NCI-H187 (cell line): ENCODE data around the gene VARS1.
"Not testable (repeated sequence)": the region's sequence is repeated elsewhere in the genome, so short reads cannot be mapped to it uniquely, and the experiment has no call there.

ENCODE experiments used
- DNase-seq, 2 experiments: peaks; one replicate each; lab custom pipeline; 2025; lab: John Stamatoyannopoulos, UW

The VARS1 gene

GRCh38 chr6:31794294-31794865 is 1.2 kb downstream of the VARS1 start:
- DNase-seq, result no peak

- not testable (repeated sequence) for DNase-seq
Measured at GRCh38 chr6:31793927-31794245, 1.7 kb downstream of the VARS1 start.

GRCh38 chr6:31792761-31793171 is 2.8 kb downstream of the VARS1 start:
- no peak for DNase-seq

GRCh38 chr6:31792090-31792374 is 3.5 kb downstream of the VARS1 start:
- no peak for DNase-seq

- DNase-seq, result no peak
Measured at GRCh38 chr6:31791324-31792089, 4.0 kb downstream of the VARS1 start.

- no peak for DNase-seq
Measured at GRCh38 chr6:31785475-31785874, 10.1 kb downstream of the VARS1 start.

- no peak for DNase-seq
Measured at GRCh38 chr6:31784098-31784925, 11.2 kb downstream of the VARS1 start.

GRCh38 chr6:31782126-31782855 is 13.3 kb downstream of the VARS1 start:
- DNase-seq, result no peak

- DNase-seq, result no peak
Measured at GRCh38 chr6:31781244-31782125, 14.1 kb downstream of the VARS1 start.

- no peak for DNase-seq
Measured at GRCh38 chr6:31780507-31781243, 14.9 kb downstream of the VARS1 start.

GRCh38 chr6:31779908-31780307 is 15.6 kb downstream of the VARS1 start:
- DNase-seq, result no peak

GRCh38 chr6:31778999-31779885 is 16.3 kb downstream of the VARS1 start:
- DNase-seq, result no peak

- DNase-seq, result no peak
Measured at GRCh38 chr6:31778193-31778592, 17.4 kb downstream of the VARS1 start.

GRCh38 chr6:31777667-31778050 is 17.9 kb downstream of the VARS1 start:
- DNase-seq, result no peak

- DNase-seq, result no peak
Measured at GRCh38 chr6:31776989-31777666, 18.4 kb downstream of the VARS1 start, which contains the start of gene VWA7. Gene VWA7 (minus strand): TSS chr6:31777328. CDS start chr6:31776779, 549 bp downstream.

GRCh38 chr6:31776485-31776988 is 19.0 kb downstream of the VARS1 start:
- DNase-seq, result no peak

GRCh38 chr6:31775633-31776484 is 19.7 kb downstream of the VARS1 start:
- no peak for DNase-seq

GRCh38 chr6:31775184-31775583 is 20.4 kb downstream of the VARS1 start:
- DNase-seq, result no peak
